Upper lobe of left lung (tissue), 6 donors: ENCODE results near the gene GYPC. TPM values are rescaled to one million over a fixed set of nuclear protein-coding genes. Genes with fewer than 3 reads are reported as not detected.
A peak's percentile ranks its signal among the peaks of the same experiment; 100 is the strongest.

Experiments used
- ATAC-seq, 2 donors: fragments of 200-7000 bp; cut with Tn5 transposase; one replicate each; pipeline ENCODE4 v1.9.1; 2022; ENCODE audit warnings: mild to moderate bottlenecking in 2 of 2, moderate library complexity in 2 of 2; ENCODE audit not compliant: low FRiP score in 2 of 2
- DNase-seq, 2 donors: peaks; one replicate each; pipeline ENCODE4 v3.0.0-alpha.2; 2019 to 2020
- H3K27ac ChIP-seq, 4 donors: fragments of 200-600 bp; sonication (generic); one replicate each; pipeline ENCODE4 v1.5.1; 2016 to 2019
- H3K27me3 ChIP-seq, 4 donors: fragments of 200-600 bp; sonication (generic); one replicate each; pipeline ENCODE4 v1.5.1; 2017 to 2019
- H3K36me3 ChIP-seq, 4 donors: fragments of 200-600 bp; sonication (generic); one replicate each; pipeline ENCODE4 v1.5.1; 2016 to 2019
- H3K4me1 ChIP-seq, 4 donors: fragments of 200-600 bp; sonication (generic); one replicate each; pipeline ENCODE4 v1.5.1; 2018 to 2019
- H3K4me3 ChIP-seq, 4 donors: fragments of 200-600 bp; sonication (generic); one replicate each; pipeline ENCODE4 v1.5.1; 2017 to 2019; ENCODE audit warnings: mild to moderate bottlenecking in 2 of 4, moderate library complexity in 1 of 4
- H3K9me3 ChIP-seq, 4 donors: fragments of 200-600 bp; sonication (generic); one replicate each; pipeline ENCODE4 v1.5.1; 2018 to 2019
- EP300 ChIP-seq, 4 donors: sonication (generic); formaldehyde crosslinking; IDR thresholded peaks; one replicate each; pipeline ENCODE4 v1.5.1; 2017; ENCODE audit warnings: antibody characterized with exemption in 4 of 4, control low read depth in 2 of 4
- POLR2A ChIP-seq, 4 donors: fragments of 450-650 bp; IDR thresholded peaks; one replicate each; pipeline ENCODE4 v1.5.1; 2016 to 2017; ENCODE audit warnings: antibody characterized with exemption in 4 of 4, mild to moderate bottlenecking in 2 of 4
- POLR2AphosphoS5 ChIP-seq, 2 donors: sonication (generic); formaldehyde crosslinking; IDR thresholded peaks; one replicate each; pipeline ENCODE4 v1.5.1; 2017; ENCODE audit warnings: antibody characterized with exemption in 2 of 2
- WGBS, 2 donors: methylation state at CpG; one replicate each; pipeline ENCODE4 v1.1.5; 2017 to 2018; 5-methylcytosine and 5-hydroxymethylcytosine counted together
- total RNA-seq, 6 donors: library from RNA; depleted of rRNA in 4 of 6; stranded (reverse); fragments of >200 nt in 4 of 6; gene quantifications; one replicate each; pipeline versions ENCODE4 v1.1.0 to v1.2.1, GENCODE V29; 2016 to 2021
- TF ChIP-seq, protein P1 (sequence below), 6 experiments: fragments of 450-650 bp in 4 of 6; fragments of 200-600 bp in 2 of 6; sonication (generic) in 2 of 6; IDR thresholded peaks; one replicate each; pipeline ENCODE4 v1.5.1; 2016 to 2019; ENCODE audit warnings: antibody characterized with exemption in 6 of 6
- donor health status: DM: no; HTN: no; CAD: no; lungs with moderate emphysema.
- donor health status: DM: no; HTN: yes; CAD: no; lungs with severe emphysema.

GYPC gene
- 100 to 1,000 TPM in 2 of 6 donors, 10 to 100 TPM in 4; 61.0 to 107 (median 77.5) TPM for total RNA-seq

DNA sequence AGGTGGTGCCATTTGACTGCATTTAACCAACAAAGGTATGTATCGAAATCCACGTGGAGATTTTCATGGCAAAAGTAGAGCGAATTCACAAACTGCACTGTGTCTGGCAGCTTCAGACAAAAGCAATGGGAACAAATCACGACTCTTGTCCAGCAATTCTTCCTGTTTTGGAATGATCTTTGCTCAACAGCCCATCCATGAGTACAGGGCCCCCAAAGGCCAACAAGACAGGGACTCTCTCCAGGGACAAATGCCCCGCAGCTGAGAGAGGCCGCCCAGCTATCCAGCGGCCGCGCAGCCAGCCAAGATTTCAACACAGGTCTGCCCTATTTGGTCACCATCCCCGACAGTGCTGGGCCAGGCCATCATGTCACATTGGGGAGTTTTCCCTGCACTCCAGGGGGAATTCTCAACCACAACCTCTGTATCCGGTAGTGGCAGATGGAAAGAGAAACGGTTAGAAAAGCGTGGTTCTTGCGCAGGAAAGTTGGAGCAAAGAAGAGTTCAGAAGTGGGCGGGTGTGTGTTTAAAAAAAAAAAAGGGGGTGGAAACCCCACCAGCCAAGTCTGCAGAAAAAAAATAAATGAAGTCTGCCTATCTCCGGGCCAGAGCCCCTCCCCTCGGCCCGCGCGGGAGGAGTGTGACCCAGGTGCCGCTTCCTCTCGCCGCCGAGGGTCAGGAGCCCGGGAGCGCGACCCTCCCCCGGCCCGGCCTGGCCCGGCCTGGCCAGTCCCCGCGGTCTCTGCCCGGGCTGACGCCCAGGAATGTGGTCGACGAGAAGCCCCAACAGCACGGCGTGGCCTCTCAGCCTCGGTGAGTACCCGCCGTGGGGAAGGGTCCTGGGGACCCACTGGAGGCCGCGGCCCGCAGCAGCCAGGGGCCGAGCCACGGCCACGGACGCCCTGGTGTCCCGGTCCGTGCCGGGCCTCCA lies at the start of gene GYPC:
Gene GYPC, plus strand, starts transcription at position 659 of the 931 bp plus-strand sequence. Its CDS starts 106 bp downstream, at position 765.
- DNase-seq (peak; percentile 71 to 91), ATAC-seq (peak in 1 of 2 donors; percentile 52)
- H3K9me3 ChIP-seq = no peaks in the 10 kb centered on the region
- TF ChIP-seq, protein P1, sequence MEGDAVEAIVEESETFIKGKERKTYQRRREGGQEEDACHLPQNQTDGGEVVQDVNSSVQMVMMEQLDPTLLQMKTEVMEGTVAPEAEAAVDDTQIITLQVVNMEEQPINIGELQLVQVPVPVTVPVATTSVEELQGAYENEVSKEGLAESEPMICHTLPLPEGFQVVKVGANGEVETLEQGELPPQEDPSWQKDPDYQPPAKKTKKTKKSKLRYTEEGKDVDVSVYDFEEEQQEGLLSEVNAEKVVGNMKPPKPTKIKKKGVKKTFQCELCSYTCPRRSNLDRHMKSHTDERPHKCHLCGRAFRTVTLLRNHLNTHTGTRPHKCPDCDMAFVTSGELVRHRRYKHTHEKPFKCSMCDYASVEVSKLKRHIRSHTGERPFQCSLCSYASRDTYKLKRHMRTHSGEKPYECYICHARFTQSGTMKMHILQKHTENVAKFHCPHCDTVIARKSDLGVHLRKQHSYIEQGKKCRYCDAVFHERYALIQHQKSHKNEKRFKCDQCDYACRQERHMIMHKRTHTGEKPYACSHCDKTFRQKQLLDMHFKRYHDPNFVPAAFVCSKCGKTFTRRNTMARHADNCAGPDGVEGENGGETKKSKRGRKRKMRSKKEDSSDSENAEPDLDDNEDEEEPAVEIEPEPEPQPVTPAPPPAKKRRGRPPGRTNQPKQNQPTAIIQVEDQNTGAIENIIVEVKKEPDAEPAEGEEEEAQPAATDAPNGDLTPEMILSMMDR (IDR thresholded peaks at IDR 0.05) = no peak
- TF ChIP-seq POLR2A (IDR thresholded peaks at IDR 0.05) (peak in 1 of 4 donors; percentile 56), POLR2AphosphoS5 (IDR thresholded peaks at IDR 0.05) (peak; percentile 71 to 79), EP300 (IDR thresholded peaks at IDR 0.05) (peak in 1 of 4 donors; percentile 33)
- peaks cover 38 to 60% (median 42%) of the 10 kb centered on the region in 4 donors for H3K4me1 ChIP-seq
- peak within 1 kb of the TSS; percentile 40 to 80 (median 66) for H3K4me3 ChIP-seq
- no peaks in the 10 kb centered on the region for H3K27me3 ChIP-seq
- H3K27ac ChIP-seq = peak within 1 kb of the TSS; percentile 95 to 98 (median 97)
- no peaks in the 10 kb centered on the region for H3K36me3 ChIP-seq
- WGBS, 2 donors = 22 to 27% methylated on average over 19 to 22 of the region's 51 CpGs

- no peak overlapping the region for H3K4me3 ChIP-seq
- 74 to 75% methylated on average over 1 of the region's 1 CpG for WGBS, 2 donors
Measured at GRCh38 chr2:126614524-126615227, 41.3 kb upstream of the GYPC start.

DNA sequence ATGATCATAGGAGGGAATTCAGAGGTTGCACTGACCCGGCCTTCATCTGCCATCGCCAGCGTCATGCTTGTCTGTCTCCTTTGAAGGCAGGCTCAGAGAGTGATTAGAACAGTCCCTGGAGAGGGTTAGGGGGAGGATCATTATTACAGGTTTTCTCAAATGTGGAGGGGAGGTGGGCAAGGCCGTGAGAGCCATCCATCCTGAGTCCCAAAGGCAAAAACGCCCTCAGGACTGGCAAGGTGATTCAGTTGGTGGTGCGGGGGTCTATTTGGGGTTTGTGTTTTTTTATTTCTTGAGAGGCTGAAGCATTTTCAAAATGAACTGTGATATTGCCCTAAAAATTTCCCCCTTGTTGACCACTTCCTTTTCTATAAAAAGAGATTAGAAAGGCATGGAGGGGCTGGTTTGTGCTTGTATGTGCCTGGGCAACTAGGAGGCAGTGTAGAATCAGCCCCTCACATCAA lies 39.3 kb upstream of the GYPC start:
- TF ChIP-seq, protein P1 (IDR thresholded peaks at IDR 0.05) = no peak
- TF ChIP-seq POLR2AphosphoS5 (IDR thresholded peaks at IDR 0.05) = no peak
- no peak for TF ChIP-seq POLR2A (IDR thresholded peaks at IDR 0.05)
- no peak for TF ChIP-seq EP300 (IDR thresholded peaks at IDR 0.05)
- 82 to 84% methylated on average over 6 of the region's 6 CpGs for WGBS, 2 donors
- Histone ChIP-seq H3K27ac (no peak overlapping the region), H3K36me3 (no peaks in the 10 kb centered on the region), H3K9me3 (peaks cover 0 to 6% (median 2%) of the 10 kb centered on the region in 4 donors), H3K27me3 (no peaks in the 10 kb centered on the region), H3K4me3 (no peak overlapping the region), H3K4me1 (peaks cover 0 to 3% (median 0%) of the 10 kb centered on the region in 4 donors)
- no peak for DNase-seq
- no peak for ATAC-seq

More at GRCh38 chr2:126614524-126615227, 41.3 kb upstream of the GYPC start:
- Histone ChIP-seq H3K36me3 (no peaks in the 10 kb centered on the region), H3K27ac (no peak overlapping the region), H3K4me1 (peaks cover 0 to 3% (median 0%) of the 10 kb centered on the region in 4 donors), H3K9me3 (no peaks in the 10 kb centered on the region), H3K27me3 (no peaks in the 10 kb centered on the region)
- DNase-seq (no peak), ATAC-seq (peak in 1 of 2 donors; percentile 34)
- no peak for TF ChIP-seq POLR2AphosphoS5 (IDR thresholded peaks at IDR 0.05)
- no peak for TF ChIP-seq EP300 (IDR thresholded peaks at IDR 0.05)
- TF ChIP-seq POLR2A (IDR thresholded peaks at IDR 0.05) = no peak
- TF ChIP-seq, protein P1 (IDR thresholded peaks at IDR 0.05) = no peak

DNA sequence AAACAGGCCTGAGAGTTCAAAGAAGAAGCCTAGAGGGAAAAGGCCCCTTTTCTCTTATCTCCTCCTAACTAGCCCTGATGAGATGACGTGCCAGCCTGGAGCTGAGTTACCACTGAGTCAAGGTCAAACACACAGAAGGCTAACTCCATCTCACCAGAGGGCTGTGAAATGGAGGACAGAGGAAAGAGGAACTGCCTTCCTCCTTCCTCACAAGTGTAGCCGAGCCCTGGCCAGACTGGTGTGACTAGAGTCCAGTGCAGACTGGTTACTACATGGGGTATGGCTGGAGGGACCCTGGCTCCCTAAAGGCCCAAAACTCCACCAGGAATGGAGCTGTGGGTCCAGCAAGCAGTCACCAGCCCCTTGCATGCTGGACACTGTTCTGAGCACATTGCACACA lies 35.7 kb upstream of the GYPC start:
- H3K36me3 ChIP-seq = no peaks in the 10 kb centered on the region
- no peaks in the 10 kb centered on the region for H3K27me3 ChIP-seq
- DNase-seq (no peak), ATAC-seq (no peak)
- no peak overlapping the region for H3K27ac ChIP-seq
- TF ChIP-seq EP300 (IDR thresholded peaks at IDR 0.05) (no peak), POLR2AphosphoS5 (IDR thresholded peaks at IDR 0.05) (no peak), POLR2A (IDR thresholded peaks at IDR 0.05) (no peak)
- TF ChIP-seq, protein P1 (IDR thresholded peaks at IDR 0.05) = no peak
- H3K4me1 ChIP-seq = no peaks in the 10 kb centered on the region
- no peak overlapping the region for H3K4me3 ChIP-seq
- H3K9me3 ChIP-seq = peaks cover 0 to 8% (median 3%) of the 10 kb centered on the region in 4 donors
- 83 to 91% methylated on average over 1 to 2 of the region's 2 CpGs for WGBS, 2 donors
